ENCODE measurements around the gene DENND2C. TPM values are rescaled to one million over a fixed set of nuclear protein-coding genes. Genes with fewer than 3 reads are reported as not detected.

The DENND2C gene
- total RNA-seq, 2 donors from 2014 or later, result 2.0 to 6.0 TPM

DNA sequence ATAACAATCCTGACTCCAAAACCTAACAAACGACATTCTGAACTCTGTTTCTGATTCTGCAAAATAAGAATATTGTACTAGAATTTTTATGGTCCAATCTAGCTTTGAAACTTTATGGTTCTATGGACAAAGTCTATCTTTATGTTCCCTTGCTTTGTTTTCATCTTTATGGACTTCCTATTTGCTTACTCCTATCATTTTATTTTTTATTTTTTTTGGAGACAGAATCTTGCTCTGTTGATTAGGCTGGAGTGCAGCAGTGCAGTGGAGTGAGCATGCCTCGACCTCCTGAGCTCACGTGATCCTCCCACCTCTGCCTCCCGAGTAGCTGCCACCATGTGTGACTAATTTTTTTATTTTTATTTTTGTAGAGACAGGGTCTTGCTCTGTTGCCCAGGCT is 43.1 kb upstream of the DENND2C start:
- no peak overlapping the region for H3K4me3 ChIP-seq
- TF ChIP-seq, protein P1, sequence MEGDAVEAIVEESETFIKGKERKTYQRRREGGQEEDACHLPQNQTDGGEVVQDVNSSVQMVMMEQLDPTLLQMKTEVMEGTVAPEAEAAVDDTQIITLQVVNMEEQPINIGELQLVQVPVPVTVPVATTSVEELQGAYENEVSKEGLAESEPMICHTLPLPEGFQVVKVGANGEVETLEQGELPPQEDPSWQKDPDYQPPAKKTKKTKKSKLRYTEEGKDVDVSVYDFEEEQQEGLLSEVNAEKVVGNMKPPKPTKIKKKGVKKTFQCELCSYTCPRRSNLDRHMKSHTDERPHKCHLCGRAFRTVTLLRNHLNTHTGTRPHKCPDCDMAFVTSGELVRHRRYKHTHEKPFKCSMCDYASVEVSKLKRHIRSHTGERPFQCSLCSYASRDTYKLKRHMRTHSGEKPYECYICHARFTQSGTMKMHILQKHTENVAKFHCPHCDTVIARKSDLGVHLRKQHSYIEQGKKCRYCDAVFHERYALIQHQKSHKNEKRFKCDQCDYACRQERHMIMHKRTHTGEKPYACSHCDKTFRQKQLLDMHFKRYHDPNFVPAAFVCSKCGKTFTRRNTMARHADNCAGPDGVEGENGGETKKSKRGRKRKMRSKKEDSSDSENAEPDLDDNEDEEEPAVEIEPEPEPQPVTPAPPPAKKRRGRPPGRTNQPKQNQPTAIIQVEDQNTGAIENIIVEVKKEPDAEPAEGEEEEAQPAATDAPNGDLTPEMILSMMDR (IDR thresholded peaks at IDR 0.05), result no peak
- no peaks in the 10 kb centered on the region for H3K27me3 ChIP-seq (replicated peaks; ENCODE audit: insufficient read depth)
- H3K4me1 ChIP-seq (ENCODE audit: control insufficient read depth in 1 of 2, low read depth in 2 of 2), result peaks cover 8 to 16% of the 10 kb centered on the region in 2 donors
- DNase-seq (ENCODE audit: low spot score) (no peak), ATAC-seq (ENCODE audit: insufficient number of reproducible peaks, low FRiP score, low read depth) (no peak)
- peaks cover 23% of the 10 kb centered on the region for H3K36me3 ChIP-seq
- H3K27ac ChIP-seq, result no peak overlapping the region
- no peaks in the 10 kb centered on the region for H3K9me3 ChIP-seq

DNA sequence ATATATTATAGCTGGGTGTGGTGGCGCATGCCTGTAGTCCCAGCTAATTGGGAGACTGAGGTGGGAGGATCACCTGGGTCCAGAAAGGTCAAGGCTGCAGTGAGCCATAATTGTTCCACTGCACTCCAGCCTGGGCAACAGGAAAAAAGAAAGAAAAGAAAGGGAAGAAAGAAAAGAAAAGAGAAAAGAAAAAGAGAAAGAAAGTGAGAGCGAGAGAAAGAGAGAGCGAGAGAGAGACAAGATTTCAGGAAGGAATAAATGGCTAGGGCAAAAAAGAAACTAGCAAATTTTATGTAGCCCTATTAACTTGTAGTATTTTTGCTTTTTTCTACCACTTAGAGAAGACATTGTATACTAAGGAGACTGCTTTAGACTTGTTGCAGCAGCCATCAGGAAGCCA is 40.5 kb upstream of the DENND2C start:
- H3K9me3 ChIP-seq, result no peaks in the 10 kb centered on the region
- H3K36me3 ChIP-seq, result peaks cover 44% of the 10 kb centered on the region

DNA sequence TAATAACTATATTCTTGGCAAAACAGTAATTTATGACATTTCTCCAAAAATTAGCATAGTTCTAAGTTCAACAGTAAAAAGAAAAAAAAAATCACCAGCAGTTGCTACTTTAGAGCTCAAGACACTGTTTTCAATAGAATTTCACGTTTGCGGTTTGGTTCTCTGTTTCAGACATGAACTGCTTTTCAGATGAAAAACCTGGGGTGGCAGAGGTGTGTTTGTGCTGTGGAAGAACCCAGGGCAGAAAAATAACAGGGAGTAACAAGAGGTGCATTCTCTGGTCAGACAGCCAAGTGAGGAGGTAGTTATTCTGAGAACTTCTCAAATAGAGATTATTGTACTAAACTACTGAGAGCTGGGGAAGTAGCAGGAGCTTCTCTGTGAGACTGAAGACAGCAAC is 37.8 kb upstream of the DENND2C start:
- TF ChIP-seq, protein P1 (IDR thresholded peaks at IDR 0.05), result no peak
- Histone ChIP-seq H3K27me3 (replicated peaks; ENCODE audit: insufficient read depth) (no peaks in the 10 kb centered on the region), H3K4me3 (no peak overlapping the region), H3K4me1 (ENCODE audit: control insufficient read depth in 1 of 2, low read depth in 2 of 2) (no peaks in the 10 kb centered on the region), H3K36me3 (peaks cover 44% of the 10 kb centered on the region), H3K27ac (no peak overlapping the region), H3K9me3 (no peaks in the 10 kb centered on the region)
- no peak for ATAC-seq (ENCODE audit: insufficient number of reproducible peaks, low FRiP score, low read depth)
- DNase-seq (ENCODE audit: low spot score), result no peak

More for the DNA sequence above, 40.5 kb upstream of the DENND2C start:
- ATAC-seq (ENCODE audit: insufficient number of reproducible peaks, low FRiP score, low read depth), result no peak
- DNase-seq (ENCODE audit: low spot score), result no peak
- TF ChIP-seq, protein P1 (IDR thresholded peaks at IDR 0.05), result no peak
- peaks cover 5 to 6% of the 10 kb centered on the region in 2 donors for H3K4me1 ChIP-seq (ENCODE audit: control insufficient read depth in 1 of 2, low read depth in 2 of 2)
- no peak overlapping the region for H3K4me3 ChIP-seq
- H3K27me3 ChIP-seq (replicated peaks; ENCODE audit: insufficient read depth), result no peaks in the 10 kb centered on the region
- no peak overlapping the region for H3K27ac ChIP-seq

DNA sequence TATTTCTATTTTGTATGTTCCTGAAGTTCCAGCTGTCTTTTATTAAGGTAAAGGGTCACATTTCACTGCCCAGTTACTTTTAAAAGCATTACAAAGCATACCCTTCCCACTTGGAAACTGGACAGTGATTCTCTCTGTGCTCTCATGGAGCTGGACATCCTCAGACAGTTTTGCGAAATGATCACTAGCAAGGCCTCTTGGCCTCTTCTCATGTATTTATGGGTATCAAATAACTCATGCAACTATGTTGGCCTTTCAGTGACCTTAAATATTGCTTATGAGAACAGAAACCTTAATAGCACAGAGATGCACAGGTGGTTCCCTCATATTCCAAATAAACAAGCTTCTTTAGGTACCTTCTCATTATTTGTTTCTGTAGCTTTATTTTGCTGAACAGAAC is 33.4 kb upstream of the DENND2C start:
- Histone ChIP-seq H3K4me3 (no peak overlapping the region), H3K4me1 (ENCODE audit: control insufficient read depth in 1 of 2, low read depth in 2 of 2) (no peaks in the 10 kb centered on the region), H3K27ac (no peak overlapping the region), H3K27me3 (replicated peaks; ENCODE audit: insufficient read depth) (no peaks in the 10 kb centered on the region), H3K36me3 (peaks cover 24% of the 10 kb centered on the region), H3K9me3 (no peaks in the 10 kb centered on the region)
- DNase-seq (ENCODE audit: low spot score) (no peak), ATAC-seq (ENCODE audit: insufficient number of reproducible peaks, low FRiP score, low read depth) (no peak)
- TF ChIP-seq, protein P1 (IDR thresholded peaks at IDR 0.05), result no peak

DNA sequence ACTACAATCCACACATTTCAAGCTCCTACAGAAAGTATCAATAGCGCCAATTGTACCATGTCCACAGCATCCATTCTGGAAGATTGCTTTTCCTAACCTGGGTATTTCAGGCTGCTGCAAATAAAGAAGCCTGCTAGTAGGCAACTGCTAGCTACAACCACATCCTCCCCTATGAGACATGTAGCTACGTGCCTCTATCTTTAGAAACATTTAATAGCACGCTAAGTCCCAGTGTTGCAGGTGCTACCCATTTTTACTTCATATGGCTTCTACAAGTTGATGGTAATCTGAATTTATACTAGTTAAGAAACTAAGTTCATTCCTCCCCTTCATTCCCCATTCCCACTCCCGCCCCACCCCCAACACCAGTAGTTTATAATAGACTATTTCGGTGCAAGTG is 32.9 kb upstream of the DENND2C start:
- peaks cover 19% of the 10 kb centered on the region for H3K36me3 ChIP-seq
- no peaks in the 10 kb centered on the region for H3K9me3 ChIP-seq
- ATAC-seq (ENCODE audit: insufficient number of reproducible peaks, low FRiP score, low read depth) (no peak), DNase-seq (ENCODE audit: low spot score) (no peak)
- TF ChIP-seq, protein P1 (IDR thresholded peaks at IDR 0.05), result no peak
- no peaks in the 10 kb centered on the region for H3K4me1 ChIP-seq (ENCODE audit: control insufficient read depth in 1 of 2, low read depth in 2 of 2)
- H3K4me3 ChIP-seq, result no peak overlapping the region
- H3K27me3 ChIP-seq (replicated peaks; ENCODE audit: insufficient read depth), result no peaks in the 10 kb centered on the region
- no peak overlapping the region for H3K27ac ChIP-seq

All from thoracic aorta (tissue), 2 donors.